ENCODE data around the gene GRXCR2.

GRXCR2 gene

DNA sequence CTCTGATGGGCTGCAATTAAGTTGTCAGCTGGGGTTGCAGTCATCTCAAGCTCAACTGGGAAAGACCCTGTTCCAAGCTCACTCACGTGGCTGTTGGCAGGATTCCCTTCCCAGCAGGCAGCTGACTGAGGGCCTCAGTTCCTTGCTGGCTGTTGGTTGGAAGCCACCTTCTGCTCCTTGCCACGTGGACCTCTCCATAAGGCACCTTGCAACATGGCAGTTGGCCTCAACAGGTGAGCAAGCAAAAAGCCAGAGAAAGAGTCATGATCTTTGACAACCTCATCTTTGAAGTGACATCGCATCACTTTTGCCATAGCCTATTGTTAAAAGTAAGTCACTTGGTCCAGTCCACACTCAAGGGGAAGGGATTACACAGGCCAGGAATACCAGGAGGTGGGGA, 19.8 kb downstream of the GRXCR2 start:
- TF ChIP-seq, protein P1, sequence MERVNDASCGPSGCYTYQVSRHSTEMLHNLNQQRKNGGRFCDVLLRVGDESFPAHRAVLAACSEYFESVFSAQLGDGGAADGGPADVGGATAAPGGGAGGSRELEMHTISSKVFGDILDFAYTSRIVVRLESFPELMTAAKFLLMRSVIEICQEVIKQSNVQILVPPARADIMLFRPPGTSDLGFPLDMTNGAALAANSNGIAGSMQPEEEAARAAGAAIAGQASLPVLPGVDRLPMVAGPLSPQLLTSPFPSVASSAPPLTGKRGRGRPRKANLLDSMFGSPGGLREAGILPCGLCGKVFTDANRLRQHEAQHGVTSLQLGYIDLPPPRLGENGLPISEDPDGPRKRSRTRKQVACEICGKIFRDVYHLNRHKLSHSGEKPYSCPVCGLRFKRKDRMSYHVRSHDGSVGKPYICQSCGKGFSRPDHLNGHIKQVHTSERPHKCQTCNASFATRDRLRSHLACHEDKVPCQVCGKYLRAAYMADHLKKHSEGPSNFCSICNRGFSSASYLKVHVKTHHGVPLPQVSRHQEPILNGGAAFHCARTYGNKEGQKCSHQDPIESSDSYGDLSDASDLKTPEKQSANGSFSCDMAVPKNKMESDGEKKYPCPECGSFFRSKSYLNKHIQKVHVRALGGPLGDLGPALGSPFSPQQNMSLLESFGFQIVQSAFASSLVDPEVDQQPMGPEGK (CRISPR knock-in tag; IDR thresholded peaks at IDR 0.05; ENCODE audit: borderline replicate concordance), result no peak
- TF ChIP-seq ZC3H10 (CRISPR knock-in tag; IDR thresholded peaks at IDR 0.05) (no peak), TCF4 (CRISPR knock-in tag; IDR thresholded peaks at IDR 0.05; ENCODE audit: borderline replicate concordance) (no peak), OSR1 (CRISPR knock-in tag; IDR thresholded peaks at IDR 0.05) (no peak), TOX (CRISPR knock-in tag; IDR thresholded peaks at IDR 0.05; ENCODE audit: borderline replicate concordance) (no peak), ARNTL (CRISPR knock-in tag; IDR thresholded peaks at IDR 0.05; ENCODE audit: borderline replicate concordance, low read depth) (no peak), ZFP3 (CRISPR knock-in tag; IDR thresholded peaks at IDR 0.05) (no peak), PPARA (CRISPR knock-in tag; IDR thresholded peaks at IDR 0.05; ENCODE audit: borderline replicate concordance) (no peak), ESRRG (CRISPR knock-in tag; IDR thresholded peaks at IDR 0.05) (no peak), ZNF8 (CRISPR knock-in tag; IDR thresholded peaks at IDR 0.05) (no peak), RARB (CRISPR knock-in tag; IDR thresholded peaks at IDR 0.05) (no peak), ISL1 (CRISPR knock-in tag; IDR thresholded peaks at IDR 0.05) (no peak), ZNF565 (CRISPR knock-in tag; conservative IDR thresholded peaks at IDR 0.05; ENCODE audit: low read depth) (no peak), ZNF70 (CRISPR knock-in tag; IDR thresholded peaks at IDR 0.05) (no peak), CSDC2 (CRISPR knock-in tag; IDR thresholded peaks at IDR 0.05) (no peak), SNAI2 (CRISPR knock-in tag; IDR thresholded peaks at IDR 0.05) (no peak)
- TF ChIP-seq, protein P2, sequence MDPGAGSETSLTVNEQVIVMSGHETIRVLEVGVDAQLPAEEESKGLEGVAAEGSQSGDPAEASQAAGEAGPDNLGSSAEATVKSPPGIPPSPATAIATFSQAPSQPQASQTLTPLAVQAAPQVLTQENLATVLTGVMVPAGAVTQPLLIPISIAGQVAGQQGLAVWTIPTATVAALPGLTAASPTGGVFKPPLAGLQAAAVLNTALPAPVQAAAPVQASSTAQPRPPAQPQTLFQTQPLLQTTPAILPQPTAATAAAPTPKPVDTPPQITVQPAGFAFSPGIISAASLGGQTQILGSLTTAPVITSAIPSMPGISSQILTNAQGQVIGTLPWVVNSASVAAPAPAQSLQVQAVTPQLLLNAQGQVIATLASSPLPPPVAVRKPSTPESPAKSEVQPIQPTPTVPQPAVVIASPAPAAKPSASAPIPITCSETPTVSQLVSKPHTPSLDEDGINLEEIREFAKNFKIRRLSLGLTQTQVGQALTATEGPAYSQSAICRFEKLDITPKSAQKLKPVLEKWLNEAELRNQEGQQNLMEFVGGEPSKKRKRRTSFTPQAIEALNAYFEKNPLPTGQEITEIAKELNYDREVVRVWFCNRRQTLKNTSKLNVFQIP (CRISPR knock-in tag; IDR thresholded peaks at IDR 0.05; ENCODE audit: borderline replicate concordance, low read depth), result no peak
- TF ChIP-seq, protein P3, sequence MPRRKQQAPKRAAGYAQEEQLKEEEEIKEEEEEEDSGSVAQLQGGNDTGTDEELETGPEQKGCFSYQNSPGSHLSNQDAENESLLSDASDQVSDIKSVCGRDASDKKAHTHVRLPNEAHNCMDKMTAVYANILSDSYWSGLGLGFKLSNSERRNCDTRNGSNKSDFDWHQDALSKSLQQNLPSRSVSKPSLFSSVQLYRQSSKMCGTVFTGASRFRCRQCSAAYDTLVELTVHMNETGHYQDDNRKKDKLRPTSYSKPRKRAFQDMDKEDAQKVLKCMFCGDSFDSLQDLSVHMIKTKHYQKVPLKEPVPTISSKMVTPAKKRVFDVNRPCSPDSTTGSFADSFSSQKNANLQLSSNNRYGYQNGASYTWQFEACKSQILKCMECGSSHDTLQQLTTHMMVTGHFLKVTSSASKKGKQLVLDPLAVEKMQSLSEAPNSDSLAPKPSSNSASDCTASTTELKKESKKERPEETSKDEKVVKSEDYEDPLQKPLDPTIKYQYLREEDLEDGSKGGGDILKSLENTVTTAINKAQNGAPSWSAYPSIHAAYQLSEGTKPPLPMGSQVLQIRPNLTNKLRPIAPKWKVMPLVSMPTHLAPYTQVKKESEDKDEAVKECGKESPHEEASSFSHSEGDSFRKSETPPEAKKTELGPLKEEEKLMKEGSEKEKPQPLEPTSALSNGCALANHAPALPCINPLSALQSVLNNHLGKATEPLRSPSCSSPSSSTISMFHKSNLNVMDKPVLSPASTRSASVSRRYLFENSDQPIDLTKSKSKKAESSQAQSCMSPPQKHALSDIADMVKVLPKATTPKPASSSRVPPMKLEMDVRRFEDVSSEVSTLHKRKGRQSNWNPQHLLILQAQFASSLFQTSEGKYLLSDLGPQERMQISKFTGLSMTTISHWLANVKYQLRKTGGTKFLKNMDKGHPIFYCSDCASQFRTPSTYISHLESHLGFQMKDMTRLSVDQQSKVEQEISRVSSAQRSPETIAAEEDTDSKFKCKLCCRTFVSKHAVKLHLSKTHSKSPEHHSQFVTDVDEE (CRISPR knock-in tag; IDR thresholded peaks at IDR 0.05), result no peak
- TF ChIP-seq, protein P4, sequence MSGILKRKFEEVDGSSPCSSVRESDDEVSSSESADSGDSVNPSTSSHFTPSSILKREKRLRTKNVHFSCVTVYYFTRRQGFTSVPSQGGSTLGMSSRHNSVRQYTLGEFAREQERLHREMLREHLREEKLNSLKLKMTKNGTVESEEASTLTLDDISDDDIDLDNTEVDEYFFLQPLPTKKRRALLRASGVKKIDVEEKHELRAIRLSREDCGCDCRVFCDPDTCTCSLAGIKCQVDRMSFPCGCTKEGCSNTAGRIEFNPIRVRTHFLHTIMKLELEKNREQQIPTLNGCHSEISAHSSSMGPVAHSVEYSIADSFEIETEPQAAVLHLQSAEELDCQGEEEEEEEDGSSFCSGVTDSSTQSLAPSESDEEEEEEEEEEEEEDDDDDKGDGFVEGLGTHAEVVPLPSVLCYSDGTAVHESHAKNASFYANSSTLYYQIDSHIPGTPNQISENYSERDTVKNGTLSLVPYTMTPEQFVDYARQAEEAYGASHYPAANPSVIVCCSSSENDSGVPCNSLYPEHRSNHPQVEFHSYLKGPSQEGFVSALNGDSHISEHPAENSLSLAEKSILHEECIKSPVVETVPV (CRISPR knock-in tag; IDR thresholded peaks at IDR 0.05), result no peak
- no peak for ATAC-seq

DNA sequence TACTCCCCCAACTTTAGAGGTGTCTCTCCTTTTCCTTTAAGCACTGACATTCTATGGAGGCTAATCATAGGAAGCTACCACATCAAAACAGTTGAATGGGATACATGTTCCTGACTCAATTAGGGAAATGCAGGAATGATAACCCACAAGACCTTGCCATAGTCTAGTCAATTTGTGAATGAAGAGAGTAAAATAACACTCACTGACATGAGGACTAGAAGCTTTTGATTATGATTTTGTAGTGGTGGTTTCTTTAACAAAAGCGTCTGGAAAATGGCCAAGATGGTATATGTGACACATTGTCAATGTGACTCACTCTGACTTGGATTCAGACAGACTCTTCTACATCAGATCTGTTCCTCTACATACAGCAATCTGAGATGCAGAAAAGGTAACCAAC, 24.0 kb downstream of the GRXCR2 start:
- peak; percentile 62 for ATAC-seq
- TF ChIP-seq, protein P2 (CRISPR knock-in tag; IDR thresholded peaks at IDR 0.05; ENCODE audit: borderline replicate concordance, low read depth), result no peak
- no peak for TF ChIP-seq ISL1 (CRISPR knock-in tag; IDR thresholded peaks at IDR 0.05)
- no peak for TF ChIP-seq ZC3H10 (CRISPR knock-in tag; IDR thresholded peaks at IDR 0.05)
- no peak for TF ChIP-seq CSDC2 (CRISPR knock-in tag; IDR thresholded peaks at IDR 0.05)
- no peak for TF ChIP-seq TCF4 (CRISPR knock-in tag; IDR thresholded peaks at IDR 0.05; ENCODE audit: borderline replicate concordance)
- no peak for TF ChIP-seq ZFP3 (CRISPR knock-in tag; IDR thresholded peaks at IDR 0.05)
- no peak for TF ChIP-seq ZFP30 (CRISPR knock-in tag; IDR thresholded peaks at IDR 0.05)
- TF ChIP-seq, protein P4 (CRISPR knock-in tag; IDR thresholded peaks at IDR 0.05), result no peak
- TF ChIP-seq, protein P1 (CRISPR knock-in tag; IDR thresholded peaks at IDR 0.05; ENCODE audit: borderline replicate concordance), result no peak
- TF ChIP-seq ZNF70 (CRISPR knock-in tag; IDR thresholded peaks at IDR 0.05), result no peak
- TF ChIP-seq, protein P3 (CRISPR knock-in tag; IDR thresholded peaks at IDR 0.05), result no peak
- TF ChIP-seq RARB (CRISPR knock-in tag; IDR thresholded peaks at IDR 0.05), result no peak
- no peak for TF ChIP-seq ESRRG (CRISPR knock-in tag; IDR thresholded peaks at IDR 0.05)
- TF ChIP-seq ZNF8 (CRISPR knock-in tag; IDR thresholded peaks at IDR 0.05), result no peak

All from SK-N-SH treated with all-trans-retinoic acid at 6 μM for 48 hours (cell line).